Endothelial cell of umbilical vein (primary cell): ENCODE results near the gene RBL1. TPM values are rescaled to one million over a fixed set of nuclear protein-coding genes. Genes with fewer than 3 reads are reported as not detected.

Experiments
- BruUV-seq: library from RNA; stranded (reverse); fragments of 400-500 nt; replicated peaks from 2 replicates; lab custom pipeline; 2021; lab: Mats Ljungman, UMichigan
- CTCF ChIA-PET: fragments of 300-600, 350-600 bp; sonication (Branson Sonifier 250); formaldehyde crosslinking; loops from one replicate; lab custom pipeline; 2021; ENCODE audit warnings: antibody characterized with exemption, inconsistent platforms; lab: Charles Lee
- POLR2A ChIA-PET: fragments of 300-600, 350-600 bp; sonication (Branson Sonifier 250); formaldehyde crosslinking; loops from one replicate; lab custom pipeline; 2021; ENCODE audit warnings: antibody characterized with exemption, inconsistent platforms; lab: Charles Lee
- DNase-seq: peaks from one replicate; pipeline ENCODE4 v3.0.0-alpha.2; 2011; ENCODE audit warnings: low read depth, low spot score
- FAIRE-seq: peaks from 2 replicates; lab custom pipeline; 2011; peaks lifted over from hg19 to GRCh38; lab: Jason Lieb, UNC
- H2AFZ ChIP-seq: 2 replicates; pipeline ENCODE4 v1.6.0; 2012; ENCODE audit warnings: low read depth, low read length, control low read depth, inconsistent platforms
- H3K27ac ChIP-seq: 2 replicates; pipeline ENCODE4 v1.5.1; 2011; ENCODE audit warnings: low read depth, mild to moderate bottlenecking, control low read depth, low read length, moderate library complexity; ENCODE audit not compliant: insufficient read depth
- H3K27me3 ChIP-seq, 2 experiments: 2 replicates each; pipeline versions ENCODE4 v1.6.0 to v1.6.1; 2011; ENCODE audit warnings: low read length in 2 of 2, mixed read lengths in 1 of 2; ENCODE audit not compliant: control insufficient read depth in 2 of 2, insufficient read depth in 2 of 2
- H3K36me3 ChIP-seq, 2 experiments: 2 replicates in 1 of 2; 3 replicates in 1 of 2; pipeline ENCODE4 v1.5.1; 2011; ENCODE audit warnings: low read length in 2 of 2, mild to moderate bottlenecking in 1 of 2, moderate library complexity in 1 of 2; ENCODE audit not compliant: control insufficient read depth in 2 of 2, insufficient read depth in 2 of 2; ENCODE audit errors: extremely low read depth in 1 of 2
- H3K4me1 ChIP-seq: 3 replicates; pipeline ENCODE4 v1.5.1; 2011; ENCODE audit warnings: mild to moderate bottlenecking, low read length; ENCODE audit not compliant: control insufficient read depth, insufficient read depth; ENCODE audit errors: extremely low read depth
- H3K4me2 ChIP-seq: 2 replicates; pipeline ENCODE4 v1.6.1; 2011; ENCODE audit warnings: low read length, control low read depth, mixed read lengths; ENCODE audit not compliant: insufficient read depth
- H3K4me3 ChIP-seq, 3 experiments: fragments of 200-600 bp in 1 of 3; sonication (generic), shearing (Covaris generic) in 1 of 3; replicated peaks in 1 of 3; 2 replicates each; pipeline ENCODE4 v1.5.1; 2011 to 2016; ENCODE audit warnings: control low read depth in 3 of 3, low read length in 3 of 3, mild to moderate bottlenecking in 2 of 3, inconsistent platforms in 1 of 3, low read depth in 1 of 3, moderate library complexity in 1 of 3; ENCODE audit not compliant: insufficient read depth in 1 of 3
- H3K79me2 ChIP-seq: 2 replicates; pipeline ENCODE4 v1.6.0; 2012; ENCODE audit warnings: low read length, inconsistent platforms; ENCODE audit not compliant: control insufficient read depth, insufficient read depth
- H3K9ac ChIP-seq: replicated peaks from 2 replicates; pipeline ENCODE3; 2011; ENCODE audit warnings: low read length, control low read depth; ENCODE audit not compliant: insufficient read depth; ENCODE audit errors: extremely low read depth
- H3K9me1 ChIP-seq: replicated peaks from 3 replicates; pipeline ENCODE4 v1.6.0; 2011; ENCODE audit warnings: mild to moderate bottlenecking, low read length; ENCODE audit not compliant: control insufficient read depth, insufficient read depth; ENCODE audit errors: extremely low read depth
- H3K9me3 ChIP-seq: replicated peaks from 2 replicates; pipeline ENCODE4 v1.5.1; 2012; ENCODE audit warnings: low read length, inconsistent platforms; ENCODE audit not compliant: control insufficient read depth, insufficient read depth
- H4K20me1 ChIP-seq: replicated peaks from 2 replicates; pipeline ENCODE3; 2011; ENCODE audit warnings: mild to moderate bottlenecking, low read length; ENCODE audit not compliant: control insufficient read depth, insufficient read depth; ENCODE audit errors: extremely low read depth
- EZH2 ChIP-seq: IDR thresholded peaks from 2 replicates; pipeline ENCODE4 v1.6.1; 2012; ENCODE audit warnings: borderline replicate concordance, low read depth, mild to moderate bottlenecking, moderate library complexity, low read length, inconsistent platforms; ENCODE audit not compliant: severe bottlenecking
- FOS ChIP-seq: IDR thresholded peaks from 2 replicates; pipeline ENCODE4 v1.6.1; 2011; ENCODE audit warnings: mild to moderate bottlenecking, low read length, moderate library complexity, borderline replicate concordance; ENCODE audit not compliant: insufficient read depth
- GATA2 ChIP-seq: IDR thresholded peaks from 2 replicates; pipeline ENCODE4 v1.7.0; 2011; ENCODE audit warnings: low read depth, mild to moderate bottlenecking, moderate library complexity, mixed read lengths, low read length; ENCODE audit not compliant: insufficient read length, insufficient read depth
- JUN ChIP-seq: IDR thresholded peaks from 2 replicates; pipeline ENCODE4 v1.6.1; 2011; ENCODE audit warnings: borderline replicate concordance, low read depth; ENCODE audit not compliant: insufficient read length, insufficient read depth
- MYC ChIP-seq: IDR thresholded peaks from one replicate; pipeline ENCODE4 v1.6.1; 2011; ENCODE audit warnings: mild to moderate bottlenecking, low read depth, low read length
- POLR2A ChIP-seq: IDR thresholded peaks from 2 replicates; pipeline ENCODE4 v1.6.1; 2012; ENCODE audit warnings: low read depth, mild to moderate bottlenecking, control low read depth, low read length
- POLR2AphosphoS5 ChIP-seq: IDR thresholded peaks from 2 replicates; pipeline ENCODE4 v1.6.1; 2012; ENCODE audit warnings: low read depth, mild to moderate bottlenecking, control low read depth, low read length, moderate library complexity; ENCODE audit not compliant: insufficient read depth
- dilution Hi-C: fragments of 300-500 bp; cut with MboI; formaldehyde crosslinking; loops from one replicate; pipeline ENCODE4 v1.15.0; 2019; ENCODE audit warnings: low sequenced_read_pairs; ENCODE audit not compliant: extremely low pct_ligation_motif_present
- intact Hi-C: fragments of 100-400 bp; cut with micrococcal nuclease; formaldehyde crosslinking; loops from one replicate; pipeline ENCODE4 v1.10.0; 2022
- polyA plus RNA-seq, 4 experiments: library from polyadenylated mRNA; depleted of rRNA in 3 of 4; stranded (reverse) in 3 of 4; unstranded in 1 of 4; fragments of >200 nt; gene quantifications; 2 replicates each; pipeline versions ENCODE4 v1.2.1 to v1.2.3, GENCODE V29; 2011 to 2012; ENCODE audit warnings: missing spikeins in 1 of 4
- total RNA-seq: library from RNA; stranded (reverse); gene quantifications from 2 replicates; pipeline ENCODE4 v1.2.3, GENCODE V29; 2021
- TF ChIP-seq, protein P1 (sequence below): IDR thresholded peaks from 2 replicates; pipeline ENCODE4 v1.6.1; 2011; ENCODE audit not compliant: insufficient read depth, insufficient read length
- TF ChIP-seq, protein P2 (sequence below), 2 donors: IDR thresholded peaks; 1 replicate in 1 of 2; 2 replicates in 1 of 2; pipeline ENCODE4 v1.5.1; 2011; ENCODE audit warnings: low read length in 2 of 2, mild to moderate bottlenecking in 2 of 2, moderate library complexity in 2 of 2, control low read depth in 1 of 2, inconsistent platforms in 1 of 2, low read depth in 1 of 2; ENCODE audit not compliant: insufficient read depth in 1 of 2; ENCODE audit errors: extremely low read depth in 1 of 2

Gene RBL1
- total and polyA plus RNA-seq, 2 donors (not counting 3 experiments of a cell fraction or from before 2014, with no cell fraction given): 3.1 to 20.1 TPM

- Histone ChIP-seq H2AFZ (no peak overlapping the region), H3K27me3 (no peaks in the 10 kb centered on the region), H3K9me3 (no peaks in the 10 kb centered on the region), H3K9ac (no peak overlapping the region), H4K20me1 (no peaks in the 10 kb centered on the region), H3K4me2 (no peak overlapping the region), H3K36me3 (no peaks in the 10 kb centered on the region), H3K4me1 (no peaks in the 10 kb centered on the region), H3K4me3 (no peak overlapping the region), H3K79me2 (no peaks in the 10 kb centered on the region), H3K9me1 (no peaks in the 10 kb centered on the region), H3K27ac (no peak overlapping the region)
- FAIRE-seq: no peak
- intact Hi-C loops: no loop called here
- BruUV-seq: no TSS peak
- ChIA-PET CTCF (no interaction called here), POLR2A (no interaction called here)
- TF ChIP-seq, protein P1, sequence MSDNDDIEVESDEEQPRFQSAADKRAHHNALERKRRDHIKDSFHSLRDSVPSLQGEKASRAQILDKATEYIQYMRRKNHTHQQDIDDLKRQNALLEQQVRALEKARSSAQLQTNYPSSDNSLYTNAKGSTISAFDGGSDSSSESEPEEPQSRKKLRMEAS: no peak
- TF ChIP-seq FOS: no peak
- no peak for TF ChIP-seq MYC
- TF ChIP-seq POLR2A: no peak
- TF ChIP-seq POLR2AphosphoS5: no peak
- TF ChIP-seq EZH2: no peak
- TF ChIP-seq JUN: no peak
- TF ChIP-seq, protein P2, sequence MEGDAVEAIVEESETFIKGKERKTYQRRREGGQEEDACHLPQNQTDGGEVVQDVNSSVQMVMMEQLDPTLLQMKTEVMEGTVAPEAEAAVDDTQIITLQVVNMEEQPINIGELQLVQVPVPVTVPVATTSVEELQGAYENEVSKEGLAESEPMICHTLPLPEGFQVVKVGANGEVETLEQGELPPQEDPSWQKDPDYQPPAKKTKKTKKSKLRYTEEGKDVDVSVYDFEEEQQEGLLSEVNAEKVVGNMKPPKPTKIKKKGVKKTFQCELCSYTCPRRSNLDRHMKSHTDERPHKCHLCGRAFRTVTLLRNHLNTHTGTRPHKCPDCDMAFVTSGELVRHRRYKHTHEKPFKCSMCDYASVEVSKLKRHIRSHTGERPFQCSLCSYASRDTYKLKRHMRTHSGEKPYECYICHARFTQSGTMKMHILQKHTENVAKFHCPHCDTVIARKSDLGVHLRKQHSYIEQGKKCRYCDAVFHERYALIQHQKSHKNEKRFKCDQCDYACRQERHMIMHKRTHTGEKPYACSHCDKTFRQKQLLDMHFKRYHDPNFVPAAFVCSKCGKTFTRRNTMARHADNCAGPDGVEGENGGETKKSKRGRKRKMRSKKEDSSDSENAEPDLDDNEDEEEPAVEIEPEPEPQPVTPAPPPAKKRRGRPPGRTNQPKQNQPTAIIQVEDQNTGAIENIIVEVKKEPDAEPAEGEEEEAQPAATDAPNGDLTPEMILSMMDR (IDR thresholded peaks at IDR 0.05; ENCODE audit: extremely low read depth in 1 of 2, insufficient read depth in 1 of 2, low read depth in 1 of 2, low read length in 2 of 2): no peak
- TF ChIP-seq GATA2: no peak
- dilution Hi-C loops: no loop called here
- DNase-seq: no peak
Observed at GRCh38 chr20:36975099-36975818, 120.5 kb downstream of the RBL1 start.
